Muscle of arm (tissue), 12 donors: ENCODE data around the gene PPIB. TPM values are rescaled to one million over a fixed set of nuclear protein-coding genes. Genes with fewer than 3 reads are reported as not detected.
"Not testable (repeated sequence)": the region's sequence is repeated elsewhere in the genome, so short reads cannot be mapped to it uniquely, and the experiment has no call there.

Source experiments
- DNase-seq: peaks from one replicate; pipeline ENCODE4 v3.0.0-alpha.2; 2013
- polyA plus RNA-seq, 12 donors: library from polyadenylated mRNA; unstranded; fragments of 120-200 nt; gene quantifications; one replicate each; pipeline ENCODE4 v1.2.1, GENCODE V29; 2013; ENCODE audit not compliant: insufficient read length in 12 of 12

Gene PPIB
- polyA plus RNA-seq, 12 donors: 163 to 408 (median 256) TPM; not detected in 1

GRCh38 chr15:64144565-64145281 is 18.1 kb downstream of the PPIB start:
- DNase-seq: no peak

DNA sequence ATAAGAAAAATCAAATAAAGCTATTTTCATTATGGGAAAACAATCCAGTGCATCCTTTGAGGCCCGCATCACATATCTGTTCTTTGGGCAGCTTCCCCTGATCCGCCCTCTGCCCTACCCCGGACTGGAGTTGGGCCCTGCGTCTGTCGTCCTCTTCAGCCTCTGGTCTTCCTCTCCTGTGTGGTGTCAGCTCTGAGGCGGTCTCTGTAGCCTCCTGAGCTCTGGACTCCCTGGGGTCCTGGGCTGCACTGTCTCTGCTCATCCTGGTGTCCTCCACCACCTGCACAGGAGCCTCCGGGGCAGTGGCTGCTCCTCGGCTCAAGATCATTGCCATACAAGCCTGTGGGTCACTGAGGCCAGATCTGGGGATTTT is 18.6 kb downstream of the PPIB start:
- DNase-seq: no peak

DNA sequence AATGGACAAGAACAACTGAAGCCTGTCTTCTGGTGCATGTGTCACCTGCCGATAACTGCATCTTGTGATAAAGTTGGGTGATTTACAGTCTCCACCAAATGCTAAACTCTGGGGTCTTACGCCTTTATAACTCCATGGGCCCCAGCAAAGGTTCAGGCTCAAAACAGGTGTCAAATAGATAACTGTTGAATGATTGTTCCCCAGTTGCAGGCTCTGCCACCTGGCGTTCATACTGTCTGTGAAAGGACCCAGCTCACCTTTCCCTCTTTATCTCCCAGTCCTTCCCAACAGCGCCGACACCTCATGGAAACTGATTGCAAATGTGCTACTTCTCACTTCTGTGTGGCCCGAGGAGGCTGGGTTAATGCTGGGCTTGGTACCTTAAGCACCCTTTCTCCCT is 19.5 kb downstream of the PPIB start:
- no peak for DNase-seq

DNA sequence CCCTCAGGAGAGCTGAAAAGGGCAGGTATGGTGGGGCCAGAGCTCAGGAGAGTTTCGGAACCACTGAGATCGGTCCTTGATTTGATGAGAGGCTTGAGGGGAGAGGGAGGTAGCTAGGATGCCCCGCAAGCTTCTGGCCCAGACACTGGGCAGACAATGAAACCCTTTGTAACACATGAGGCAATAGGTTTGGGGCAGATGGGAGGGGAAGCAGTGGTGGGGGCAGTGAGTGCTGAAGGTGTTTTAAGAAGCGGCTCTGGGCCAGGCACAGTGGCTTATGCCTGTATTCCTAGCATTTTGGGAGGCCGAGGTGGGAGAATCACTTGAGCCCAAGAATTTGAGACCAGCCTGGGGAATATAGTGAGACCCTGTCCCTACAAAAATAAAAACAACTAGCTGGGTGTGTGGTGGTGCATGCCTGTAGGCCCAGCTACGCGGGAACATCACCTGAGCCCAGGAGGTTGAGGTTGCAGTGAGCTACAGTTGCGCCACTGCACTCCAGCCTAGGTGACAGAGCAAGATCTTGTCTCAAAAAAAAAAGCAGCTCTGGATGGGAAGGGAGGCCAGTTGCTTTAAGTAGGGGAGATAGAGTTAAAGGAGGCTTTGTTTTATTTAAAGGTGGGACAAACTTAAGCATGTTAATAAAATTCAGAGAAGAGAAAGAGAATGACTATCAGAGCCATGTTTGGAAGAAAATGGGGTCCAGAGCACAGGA is 20.9 kb downstream of the PPIB start:
- no peak for DNase-seq

DNA sequence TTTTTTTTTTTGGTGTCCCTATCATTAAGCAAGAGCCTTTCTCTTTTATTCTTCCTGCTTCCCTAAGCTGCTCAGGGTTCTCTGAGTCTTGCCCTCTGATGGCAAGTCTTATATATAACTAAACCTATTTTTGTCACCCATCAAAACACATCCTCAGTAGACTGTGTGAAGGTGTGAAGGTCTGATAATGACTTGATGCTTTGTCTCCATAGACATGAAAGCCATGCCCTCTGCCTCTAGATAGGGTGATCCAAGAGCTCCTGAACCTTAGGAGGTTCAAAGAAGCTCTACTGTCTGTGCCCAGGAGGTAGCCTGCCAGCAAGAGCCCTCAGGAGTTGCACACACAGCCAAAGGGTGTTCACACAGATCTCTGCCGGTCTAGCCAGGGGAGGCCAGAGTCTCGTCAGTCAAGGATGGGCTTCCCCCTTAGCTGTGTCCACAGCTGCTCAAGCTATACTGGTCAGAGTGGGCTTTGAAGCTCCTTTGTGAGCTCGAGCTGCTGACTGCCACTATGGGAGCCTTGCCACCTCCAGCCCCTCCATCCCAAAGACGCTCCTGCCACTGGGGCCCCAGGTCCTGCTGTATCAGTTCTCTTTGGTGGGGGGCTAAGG is 24.4 kb downstream of the PPIB start:
- DNase-seq: no peak

- DNase-seq: no peak
Observed at GRCh38 chr15:64137226-64137833, 25.5 kb downstream of the PPIB start.

- DNase-seq: no peak
Observed at GRCh38 chr15:64136347-64136746, 26.5 kb downstream of the PPIB start.

GRCh38 chr15:64134345-64134829 is 28.4 kb downstream of the PPIB start:
- DNase-seq: no peak

- no peak for DNase-seq
Observed at GRCh38 chr15:64133623-64134344, 29.0 kb downstream of the PPIB start.

GRCh38 chr15:64132217-64132616 is 30.6 kb downstream of the PPIB start:
- no peak for DNase-seq

DNA sequence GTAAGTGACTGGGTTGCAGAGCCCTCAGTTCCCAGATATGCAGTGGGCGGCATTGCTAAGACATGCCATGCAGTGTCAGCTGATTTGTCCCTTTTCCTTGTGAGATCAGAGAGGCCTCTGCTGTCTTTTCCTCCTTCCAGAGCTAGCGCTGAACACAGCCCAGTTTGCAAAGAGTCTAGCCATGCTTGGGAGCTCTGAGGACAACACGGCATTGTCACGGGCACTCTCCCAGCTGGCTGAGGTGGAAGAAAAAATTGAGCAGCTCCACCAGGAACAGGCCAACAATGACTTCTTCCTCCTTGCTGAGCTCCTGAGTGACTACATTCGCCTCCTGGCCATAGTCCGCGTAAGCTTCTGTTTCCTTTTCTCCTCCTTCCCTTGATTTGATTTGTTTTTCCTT is 31.3 kb downstream of the PPIB start:
- DNase-seq: no peak

DNA sequence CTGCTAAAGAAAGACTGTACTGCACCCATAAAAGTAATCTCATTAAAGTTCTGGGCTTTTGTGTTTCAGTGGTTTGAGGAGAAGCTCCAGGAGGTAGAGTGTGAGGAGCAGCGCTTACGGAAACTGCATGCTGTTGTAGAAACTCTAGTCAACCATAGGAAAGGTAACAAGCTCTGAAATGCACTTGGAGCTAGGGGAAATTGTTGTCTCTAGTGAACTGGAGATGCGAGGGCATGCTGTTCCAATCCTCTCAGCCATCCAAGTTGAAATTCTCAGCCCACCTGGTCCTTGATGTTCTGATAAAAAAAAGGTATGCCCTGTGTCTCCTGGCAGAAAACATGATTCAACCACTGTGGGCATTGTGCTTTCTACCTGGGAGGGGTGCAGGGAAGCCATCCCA is 32.7 kb downstream of the PPIB start:
- DNase-seq: no peak

- DNase-seq: no peak
Observed at GRCh38 chr15:64127521-64128270, 35.1 kb downstream of the PPIB start.

DNA sequence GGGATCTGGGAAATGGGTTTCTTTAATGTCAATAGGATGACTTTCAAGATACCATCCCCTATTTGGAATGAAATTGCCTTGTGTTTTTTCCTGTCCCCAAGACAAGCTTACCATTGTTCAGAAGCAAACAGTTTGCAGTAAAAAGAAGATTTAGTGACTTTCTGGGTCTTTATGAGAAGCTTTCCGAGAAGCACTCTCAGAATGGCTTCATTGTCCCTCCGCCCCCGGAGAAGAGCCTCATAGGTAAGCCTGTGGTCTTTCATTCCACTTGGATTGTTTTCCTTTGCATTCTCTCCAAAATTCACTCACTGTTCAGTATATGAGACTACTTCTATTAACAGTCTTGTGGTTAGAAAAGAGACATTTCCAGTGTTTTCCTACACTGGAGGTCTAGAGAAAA is 36.8 kb downstream of the PPIB start:
- no peak for DNase-seq

- no peak for DNase-seq
Observed at GRCh38 chr15:64122936-64123351, 39.9 kb downstream of the PPIB start.

DNA sequence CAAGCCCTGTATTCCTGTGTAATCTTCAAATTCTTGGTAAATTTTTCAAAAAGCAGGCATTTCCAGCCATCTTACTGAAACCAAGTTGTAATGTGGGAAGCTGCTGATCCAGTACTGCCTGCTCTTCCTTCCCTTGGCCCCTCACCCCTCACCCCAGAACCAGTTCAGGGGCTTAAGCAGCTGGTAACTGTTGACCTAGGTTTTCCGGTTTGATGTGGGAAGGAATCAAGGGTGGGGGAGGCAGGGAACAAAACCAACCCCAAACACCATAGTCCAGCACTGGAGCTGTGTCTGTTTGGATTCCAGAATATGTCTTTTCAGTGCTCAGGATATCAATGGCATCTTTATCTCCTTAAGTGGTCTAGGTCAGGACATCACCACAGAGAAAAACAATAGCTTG is 40.4 kb downstream of the PPIB start:
- no peak for DNase-seq

DNA sequence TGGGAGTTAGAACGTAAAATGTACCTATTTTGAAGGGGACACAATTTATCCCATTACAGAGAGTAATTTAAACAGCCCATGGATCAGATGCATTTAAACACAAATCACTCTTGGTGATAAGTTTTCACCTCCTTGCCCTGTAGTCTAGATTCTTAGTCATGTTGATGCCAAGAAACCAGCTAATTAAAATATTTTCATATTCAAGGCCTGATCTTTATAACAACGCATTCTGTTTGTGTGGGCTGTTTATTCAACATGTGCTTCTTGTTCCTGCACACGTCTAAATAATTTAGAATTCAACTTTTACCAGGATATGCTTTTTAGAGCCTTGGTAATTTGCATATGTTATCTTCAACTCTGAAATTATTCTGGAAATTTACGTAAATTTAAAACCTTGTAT is 41.2 kb downstream of the PPIB start:
- no peak for DNase-seq

DNA sequence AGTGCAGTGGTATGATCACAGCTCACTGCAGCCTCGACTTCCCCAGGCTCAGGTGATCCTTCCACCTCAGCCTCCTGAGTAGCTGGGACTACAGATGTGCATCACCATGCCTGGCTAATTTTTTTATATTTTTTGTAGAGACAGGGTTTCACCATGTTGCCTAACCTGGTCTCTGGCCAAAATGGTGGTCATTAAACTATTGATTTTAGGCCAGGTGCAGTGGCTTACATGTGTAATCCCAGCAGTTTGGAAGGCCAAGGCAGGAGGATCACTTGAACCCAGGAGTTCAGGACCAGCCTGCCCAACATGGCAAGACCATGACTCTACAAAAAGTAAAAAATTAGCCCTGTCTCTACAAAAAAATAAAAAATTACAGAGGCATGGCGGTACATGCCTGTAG is 42.5 kb downstream of the PPIB start:
- DNase-seq: not testable (repeated sequence)

- no peak for DNase-seq
Observed at GRCh38 chr15:64117759-64118487, 44.9 kb downstream of the PPIB start.

- no peak for DNase-seq
Observed at GRCh38 chr15:64112904-64113303, 49.9 kb downstream of the PPIB start.
